Endothelial cell of umbilical vein (primary cell): Measurements from ENCODE around the gene LZTS2. TPM values are rescaled to one million over a fixed set of nuclear protein-coding genes. Genes with fewer than 3 reads are reported as not detected.
"Not testable (repeated sequence)": the region's sequence is repeated elsewhere in the genome, so short reads cannot be mapped to it uniquely, and the experiment has no call there.

Experiments used
- BruUV-seq: library from RNA; stranded (reverse); fragments of 400-500 nt; replicated peaks from 2 replicates; lab custom pipeline; 2021; lab: Mats Ljungman, UMichigan
- CTCF ChIA-PET: fragments of 300-600, 350-600 bp; sonication (Branson Sonifier 250); formaldehyde crosslinking; loops from one replicate; lab custom pipeline; 2021; ENCODE audit warnings: antibody characterized with exemption, inconsistent platforms; lab: Charles Lee
- POLR2A ChIA-PET: fragments of 300-600, 350-600 bp; sonication (Branson Sonifier 250); formaldehyde crosslinking; loops from one replicate; lab custom pipeline; 2021; ENCODE audit warnings: antibody characterized with exemption, inconsistent platforms; lab: Charles Lee
- DNase-seq: peaks from one replicate; pipeline ENCODE4 v3.0.0-alpha.2; 2011; ENCODE audit warnings: low read depth, low spot score
- FAIRE-seq: peaks from 2 replicates; lab custom pipeline; 2011; peaks lifted over from hg19 to GRCh38; lab: Jason Lieb, UNC
- H2AFZ ChIP-seq: 2 replicates; pipeline ENCODE4 v1.6.0; 2012; ENCODE audit warnings: low read depth, low read length, control low read depth, inconsistent platforms
- H3K27ac ChIP-seq: 2 replicates; pipeline ENCODE4 v1.5.1; 2011; ENCODE audit warnings: low read depth, mild to moderate bottlenecking, control low read depth, low read length, moderate library complexity; ENCODE audit not compliant: insufficient read depth
- H3K27me3 ChIP-seq, 2 experiments: 2 replicates each; pipeline versions ENCODE4 v1.6.0 to v1.6.1; 2011; ENCODE audit warnings: low read length in 2 of 2, mixed read lengths in 1 of 2; ENCODE audit not compliant: control insufficient read depth in 2 of 2, insufficient read depth in 2 of 2
- H3K36me3 ChIP-seq, 2 experiments: 2 replicates in 1 of 2; 3 replicates in 1 of 2; pipeline ENCODE4 v1.5.1; 2011; ENCODE audit warnings: low read length in 2 of 2, mild to moderate bottlenecking in 1 of 2, moderate library complexity in 1 of 2; ENCODE audit not compliant: control insufficient read depth in 2 of 2, insufficient read depth in 2 of 2; ENCODE audit errors: extremely low read depth in 1 of 2
- H3K4me1 ChIP-seq: 3 replicates; pipeline ENCODE4 v1.5.1; 2011; ENCODE audit warnings: mild to moderate bottlenecking, low read length; ENCODE audit not compliant: control insufficient read depth, insufficient read depth; ENCODE audit errors: extremely low read depth
- H3K4me2 ChIP-seq: 2 replicates; pipeline ENCODE4 v1.6.1; 2011; ENCODE audit warnings: low read length, control low read depth, mixed read lengths; ENCODE audit not compliant: insufficient read depth
- H3K4me3 ChIP-seq, 3 experiments: fragments of 200-600 bp in 1 of 3; sonication (generic), shearing (Covaris generic) in 1 of 3; replicated peaks in 1 of 3; 2 replicates each; pipeline ENCODE4 v1.5.1; 2011 to 2016; ENCODE audit warnings: control low read depth in 3 of 3, low read length in 3 of 3, mild to moderate bottlenecking in 2 of 3, inconsistent platforms in 1 of 3, low read depth in 1 of 3, moderate library complexity in 1 of 3; ENCODE audit not compliant: insufficient read depth in 1 of 3
- H3K79me2 ChIP-seq: 2 replicates; pipeline ENCODE4 v1.6.0; 2012; ENCODE audit warnings: low read length, inconsistent platforms; ENCODE audit not compliant: control insufficient read depth, insufficient read depth
- H3K9ac ChIP-seq: replicated peaks from 2 replicates; pipeline ENCODE3; 2011; ENCODE audit warnings: low read length, control low read depth; ENCODE audit not compliant: insufficient read depth; ENCODE audit errors: extremely low read depth
- H3K9me1 ChIP-seq: replicated peaks from 3 replicates; pipeline ENCODE4 v1.6.0; 2011; ENCODE audit warnings: mild to moderate bottlenecking, low read length; ENCODE audit not compliant: control insufficient read depth, insufficient read depth; ENCODE audit errors: extremely low read depth
- H3K9me3 ChIP-seq: replicated peaks from 2 replicates; pipeline ENCODE4 v1.5.1; 2012; ENCODE audit warnings: low read length, inconsistent platforms; ENCODE audit not compliant: control insufficient read depth, insufficient read depth
- H4K20me1 ChIP-seq: replicated peaks from 2 replicates; pipeline ENCODE3; 2011; ENCODE audit warnings: mild to moderate bottlenecking, low read length; ENCODE audit not compliant: control insufficient read depth, insufficient read depth; ENCODE audit errors: extremely low read depth
- CTCF ChIP-seq, 2 donors: IDR thresholded peaks; 1 replicate in 1 of 2; 2 replicates in 1 of 2; pipeline ENCODE4 v1.5.1; 2011; ENCODE audit warnings: low read length in 2 of 2, mild to moderate bottlenecking in 2 of 2, moderate library complexity in 2 of 2, control low read depth in 1 of 2, inconsistent platforms in 1 of 2, low read depth in 1 of 2; ENCODE audit not compliant: insufficient read depth in 1 of 2; ENCODE audit errors: extremely low read depth in 1 of 2
- EZH2 ChIP-seq: IDR thresholded peaks from 2 replicates; pipeline ENCODE4 v1.6.1; 2012; ENCODE audit warnings: borderline replicate concordance, low read depth, mild to moderate bottlenecking, moderate library complexity, low read length, inconsistent platforms; ENCODE audit not compliant: severe bottlenecking
- FOS ChIP-seq: IDR thresholded peaks from 2 replicates; pipeline ENCODE4 v1.6.1; 2011; ENCODE audit warnings: mild to moderate bottlenecking, low read length, moderate library complexity, borderline replicate concordance; ENCODE audit not compliant: insufficient read depth
- GATA2 ChIP-seq: IDR thresholded peaks from 2 replicates; pipeline ENCODE4 v1.7.0; 2011; ENCODE audit warnings: low read depth, mild to moderate bottlenecking, moderate library complexity, mixed read lengths, low read length; ENCODE audit not compliant: insufficient read length, insufficient read depth
- JUN ChIP-seq: IDR thresholded peaks from 2 replicates; pipeline ENCODE4 v1.6.1; 2011; ENCODE audit warnings: borderline replicate concordance, low read depth; ENCODE audit not compliant: insufficient read length, insufficient read depth
- MAX ChIP-seq: IDR thresholded peaks from 2 replicates; pipeline ENCODE4 v1.6.1; 2011; ENCODE audit not compliant: insufficient read depth, insufficient read length
- MYC ChIP-seq: IDR thresholded peaks from one replicate; pipeline ENCODE4 v1.6.1; 2011; ENCODE audit warnings: mild to moderate bottlenecking, low read depth, low read length
- POLR2A ChIP-seq: IDR thresholded peaks from 2 replicates; pipeline ENCODE4 v1.6.1; 2012; ENCODE audit warnings: low read depth, mild to moderate bottlenecking, control low read depth, low read length
- POLR2AphosphoS5 ChIP-seq: IDR thresholded peaks from 2 replicates; pipeline ENCODE4 v1.6.1; 2012; ENCODE audit warnings: low read depth, mild to moderate bottlenecking, control low read depth, low read length, moderate library complexity; ENCODE audit not compliant: insufficient read depth
- dilution Hi-C: fragments of 300-500 bp; cut with MboI; formaldehyde crosslinking; loops from one replicate; pipeline ENCODE4 v1.15.0; 2019; ENCODE audit warnings: low sequenced_read_pairs; ENCODE audit not compliant: extremely low pct_ligation_motif_present
- intact Hi-C: fragments of 100-400 bp; cut with micrococcal nuclease; formaldehyde crosslinking; loops from one replicate; pipeline ENCODE4 v1.10.0; 2022
- polyA plus RNA-seq, 4 experiments: library from polyadenylated mRNA; depleted of rRNA in 3 of 4; stranded (reverse) in 3 of 4; unstranded in 1 of 4; fragments of >200 nt; gene quantifications; 2 replicates each; pipeline versions ENCODE4 v1.2.1 to v1.2.3, GENCODE V29; 2011 to 2012; ENCODE audit warnings: missing spikeins in 1 of 4
- total RNA-seq: library from RNA; stranded (reverse); gene quantifications from 2 replicates; pipeline ENCODE4 v1.2.3, GENCODE V29; 2021

Gene LZTS2
- total and polyA plus RNA-seq, 2 donors (not counting 3 experiments of a cell fraction or from before 2014, with no cell fraction given), result 70.8 to 79.5 TPM

GRCh38 chr10:100972904-100973535 lies 26.6 kb upstream of the LZTS2 start:
- FAIRE-seq (no peak), DNase-seq (no peak)
- Histone ChIP-seq H3K27ac (no peak overlapping the region), H3K9ac (no peak overlapping the region), H3K79me2 (no peaks in the 10 kb centered on the region), H4K20me1 (no peaks in the 10 kb centered on the region), H3K36me3 (no peaks in the 10 kb centered on the region), H3K4me1 (peaks cover 12% of the 10 kb centered on the region), H3K4me2 (no peak overlapping the region), H3K9me1 (no peaks in the 10 kb centered on the region), H3K27me3 (no peaks in the 10 kb centered on the region), H3K4me3 (no peak overlapping the region), H3K9me3 (no peaks in the 10 kb centered on the region), H2AFZ (no peak overlapping the region)
- TF ChIP-seq MYC (no peak), FOS (no peak), GATA2 (no peak), MAX (no peak), POLR2A (no peak), EZH2 (no peak), JUN (no peak), POLR2AphosphoS5 (no peak), CTCF (IDR thresholded peaks at IDR 0.05; ENCODE audit: extremely low read depth in 1 of 2, insufficient read depth in 1 of 2, low read depth in 1 of 2, low read length in 2 of 2) (no peak)
- intact Hi-C loops, result no loop called here
- no TSS peak for BruUV-seq
- ChIA-PET CTCF (interaction anchor here (1.1 to 2.1 kb wide), 2 partner anchors 39 to 41 kb away, joined by 3 to 9 read pairs; no protein-coding TSS in a partner anchor), POLR2A (no interaction called here)
- dilution Hi-C loops, result no loop called here

- BruUV-seq, H3K9me3 ChIP-seq, DNase-seq, dilution Hi-C loops, H2AFZ ChIP-seq, H3K4me2 ChIP-seq, H3K4me3 ChIP-seq, H3K27ac ChIP-seq, H3K9ac ChIP-seq, H3K9me1 ChIP-seq, H4K20me1 ChIP-seq, FAIRE-seq, H3K36me3 ChIP-seq, H3K4me1 ChIP-seq, intact Hi-C loops, H3K79me2 ChIP-seq, POLR2A ChIA-PET, H3K27me3 ChIP-seq: not testable (repeated sequence)
- CTCF ChIA-PET, result interaction anchor here (1.5 kb wide), 1 partner anchor 39 kb away, joined by 6 read pairs; no protein-coding TSS in a partner anchor
Measured at GRCh38 chr10:100975397-100975796, 24.2 kb upstream of the LZTS2 start.
